HEK293 (cell line): ENCODE measurements around the gene PRRG3.

Source experiments
- ATF2 ChIP-seq: fragments of 450-650 bp; formaldehyde crosslinking; IDR thresholded peaks from 2 replicates; pipeline ENCODE4 v1.5.1; 2016; ENCODE audit warnings: missing biosample characterization, missing genetic modification characterization, low read depth
- CTCF ChIP-seq: fragments of 450-650 bp; formaldehyde crosslinking; IDR thresholded peaks from 2 replicates; pipeline ENCODE4 v1.5.1; 2016; ENCODE audit warnings: missing biosample characterization, missing genetic modification characterization
- TCF7L2 ChIP-seq: IDR thresholded peaks from 2 replicates; pipeline ENCODE4 v1.6.1; 2011; ENCODE audit warnings: low read depth, mild to moderate bottlenecking, inconsistent platforms, low read length, moderate library complexity, borderline replicate concordance
- ZBTB49 ChIP-seq: fragments of 450-650 bp; formaldehyde crosslinking; IDR thresholded peaks from 2 replicates; pipeline ENCODE4 v1.5.1; 2016; ENCODE audit warnings: missing biosample characterization, missing genetic modification characterization, low read depth
- ZEB2 ChIP-seq: fragments of 450-650 bp; formaldehyde crosslinking; IDR thresholded peaks from 2 replicates; pipeline ENCODE4 v1.5.1; 2016; ENCODE audit warnings: missing biosample characterization, missing genetic modification characterization
- ZNF133 ChIP-seq: fragments of 450-650 bp; formaldehyde crosslinking; IDR thresholded peaks from 2 replicates; pipeline ENCODE4 v1.5.1; 2016; ENCODE audit warnings: missing biosample characterization, missing genetic modification characterization
- ZNF138 ChIP-seq: fragments of 450-650 bp; formaldehyde crosslinking; IDR thresholded peaks from 2 replicates; pipeline ENCODE4 v1.5.1; 2016; ENCODE audit warnings: missing biosample characterization, missing genetic modification characterization, borderline replicate concordance
- ZNF239 ChIP-seq: fragments of 450-650 bp; formaldehyde crosslinking; IDR thresholded peaks from 2 replicates; pipeline ENCODE4 v1.5.1; 2016; ENCODE audit warnings: missing biosample characterization, missing genetic modification characterization
- ZNF274 ChIP-seq, 2 experiments: fragments of 200-500 bp in 1 of 2; fragments of 450-650 bp in 1 of 2; sonication (Bioruptor generic) in 1 of 2; formaldehyde crosslinking in 1 of 2; IDR thresholded peaks; 2 replicates each; pipeline versions ENCODE4 v1.5.1 to v1.6.1; 2014 to 2016; ENCODE audit warnings: borderline replicate concordance in 1 of 2, inconsistent platforms in 1 of 2, low read length in 1 of 2, missing biosample characterization in 1 of 2, missing genetic modification characterization in 1 of 2
- ZNF423 ChIP-seq: fragments of 450-650 bp; formaldehyde crosslinking; IDR thresholded peaks from 2 replicates; pipeline ENCODE4 v1.5.1; 2016; ENCODE audit warnings: missing biosample characterization, missing genetic modification characterization
- ZNF704 ChIP-seq: fragments of 450-650 bp; formaldehyde crosslinking; IDR thresholded peaks from 2 replicates; pipeline ENCODE4 v1.5.1; 2016; ENCODE audit warnings: missing biosample characterization, missing genetic modification characterization
- ZNF747 ChIP-seq: fragments of 450-650 bp; formaldehyde crosslinking; IDR thresholded peaks from 2 replicates; pipeline ENCODE4 v1.5.1; 2016; ENCODE audit warnings: missing biosample characterization, missing genetic modification characterization
- ZNF792 ChIP-seq: fragments of 450-650 bp; formaldehyde crosslinking; IDR thresholded peaks from 2 replicates; pipeline ENCODE4 v1.5.1; 2016; ENCODE audit warnings: missing biosample characterization, missing genetic modification characterization
- ZNF830 ChIP-seq: fragments of 450-650 bp; IDR thresholded peaks from 2 replicates; pipeline ENCODE4 v1.5.0; 2018; ENCODE audit warnings: missing biosample characterization, missing genetic modification characterization, low read depth, mild to moderate bottlenecking, moderate library complexity

GRCh38 chrX:151703487-151703886, 8.2 kb downstream of the PRRG3 start:
- TF ChIP-seq ZNF239 (tag by site-specific recombination): no peak
- TF ChIP-seq ZNF747 (tag by site-specific recombination): no peak
- no peak for TF ChIP-seq ZEB2 (tag by site-specific recombination)
- no peak for TF ChIP-seq CTCF (tag by site-specific recombination)
- TF ChIP-seq ZNF133: no peak
- TF ChIP-seq ZNF830: no peak
- no peak for TF ChIP-seq ATF2 (tag by site-specific recombination)
- no peak for TF ChIP-seq ZNF138 (tag by site-specific recombination)
- TF ChIP-seq ZNF792: no peak
- no peak for TF ChIP-seq ZNF423 (tag by site-specific recombination)
- no peak for TF ChIP-seq ZNF704 (tag by site-specific recombination)
- TF ChIP-seq ZNF274 (IDR thresholded peaks at IDR 0.05; ENCODE audit: low read length): no peak
- no peak for TF ChIP-seq ZNF274 (tag by site-specific recombination; IDR thresholded peaks at IDR 0.05; ENCODE audit: borderline replicate concordance)
- no peak for TF ChIP-seq ZBTB49 (tag by site-specific recombination)
- TF ChIP-seq TCF7L2: no peak
